ENCODE measurements around the gene VAMP2.

The VAMP2 gene

GRCh38 chr17:8156246-8156992 lies 6.3 kb downstream of the VAMP2 start (continued):
- TF ChIP-seq, protein P1, sequence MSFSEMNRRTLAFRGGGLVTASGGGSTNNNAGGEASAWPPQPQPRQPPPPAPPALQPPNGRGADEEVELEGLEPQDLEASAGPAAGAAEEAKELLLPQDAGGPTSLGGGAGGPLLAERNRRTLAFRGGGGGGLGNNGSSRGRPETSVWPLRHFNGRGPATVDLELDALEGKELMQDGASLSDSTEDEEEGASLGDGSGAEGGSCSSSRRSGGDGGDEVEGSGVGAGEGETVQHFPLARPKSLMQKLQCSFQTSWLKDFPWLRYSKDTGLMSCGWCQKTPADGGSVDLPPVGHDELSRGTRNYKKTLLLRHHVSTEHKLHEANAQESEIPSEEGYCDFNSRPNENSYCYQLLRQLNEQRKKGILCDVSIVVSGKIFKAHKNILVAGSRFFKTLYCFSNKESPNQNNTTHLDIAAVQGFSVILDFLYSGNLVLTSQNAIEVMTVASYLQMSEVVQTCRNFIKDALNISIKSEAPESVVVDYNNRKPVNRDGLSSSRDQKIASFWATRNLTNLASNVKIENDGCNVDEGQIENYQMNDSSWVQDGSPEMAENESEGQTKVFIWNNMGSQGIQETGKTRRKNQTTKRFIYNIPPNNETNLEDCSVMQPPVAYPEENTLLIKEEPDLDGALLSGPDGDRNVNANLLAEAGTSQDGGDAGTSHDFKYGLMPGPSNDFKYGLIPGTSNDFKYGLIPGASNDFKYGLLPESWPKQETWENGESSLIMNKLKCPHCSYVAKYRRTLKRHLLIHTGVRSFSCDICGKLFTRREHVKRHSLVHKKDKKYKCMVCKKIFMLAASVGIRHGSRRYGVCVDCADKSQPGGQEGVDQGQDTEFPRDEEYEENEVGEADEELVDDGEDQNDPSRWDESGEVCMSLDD (tag by site-specific recombination; IDR thresholded peaks at IDR 0.05): peak; percentile 88
- no peak for TF ChIP-seq ZNF664 (tag by site-specific recombination; IDR thresholded peaks at IDR 0.05)
- no peak for TF ChIP-seq ZNF48 (tag by site-specific recombination; IDR thresholded peaks at IDR 0.05)
- no peak for TF ChIP-seq ZNF677 (tag by site-specific recombination; IDR thresholded peaks at IDR 0.05)
- TF ChIP-seq ZBTB8A (tag by site-specific recombination; IDR thresholded peaks at IDR 0.05): no peak; the same call in none of the 2 replicates
- TF ChIP-seq, protein P2, sequence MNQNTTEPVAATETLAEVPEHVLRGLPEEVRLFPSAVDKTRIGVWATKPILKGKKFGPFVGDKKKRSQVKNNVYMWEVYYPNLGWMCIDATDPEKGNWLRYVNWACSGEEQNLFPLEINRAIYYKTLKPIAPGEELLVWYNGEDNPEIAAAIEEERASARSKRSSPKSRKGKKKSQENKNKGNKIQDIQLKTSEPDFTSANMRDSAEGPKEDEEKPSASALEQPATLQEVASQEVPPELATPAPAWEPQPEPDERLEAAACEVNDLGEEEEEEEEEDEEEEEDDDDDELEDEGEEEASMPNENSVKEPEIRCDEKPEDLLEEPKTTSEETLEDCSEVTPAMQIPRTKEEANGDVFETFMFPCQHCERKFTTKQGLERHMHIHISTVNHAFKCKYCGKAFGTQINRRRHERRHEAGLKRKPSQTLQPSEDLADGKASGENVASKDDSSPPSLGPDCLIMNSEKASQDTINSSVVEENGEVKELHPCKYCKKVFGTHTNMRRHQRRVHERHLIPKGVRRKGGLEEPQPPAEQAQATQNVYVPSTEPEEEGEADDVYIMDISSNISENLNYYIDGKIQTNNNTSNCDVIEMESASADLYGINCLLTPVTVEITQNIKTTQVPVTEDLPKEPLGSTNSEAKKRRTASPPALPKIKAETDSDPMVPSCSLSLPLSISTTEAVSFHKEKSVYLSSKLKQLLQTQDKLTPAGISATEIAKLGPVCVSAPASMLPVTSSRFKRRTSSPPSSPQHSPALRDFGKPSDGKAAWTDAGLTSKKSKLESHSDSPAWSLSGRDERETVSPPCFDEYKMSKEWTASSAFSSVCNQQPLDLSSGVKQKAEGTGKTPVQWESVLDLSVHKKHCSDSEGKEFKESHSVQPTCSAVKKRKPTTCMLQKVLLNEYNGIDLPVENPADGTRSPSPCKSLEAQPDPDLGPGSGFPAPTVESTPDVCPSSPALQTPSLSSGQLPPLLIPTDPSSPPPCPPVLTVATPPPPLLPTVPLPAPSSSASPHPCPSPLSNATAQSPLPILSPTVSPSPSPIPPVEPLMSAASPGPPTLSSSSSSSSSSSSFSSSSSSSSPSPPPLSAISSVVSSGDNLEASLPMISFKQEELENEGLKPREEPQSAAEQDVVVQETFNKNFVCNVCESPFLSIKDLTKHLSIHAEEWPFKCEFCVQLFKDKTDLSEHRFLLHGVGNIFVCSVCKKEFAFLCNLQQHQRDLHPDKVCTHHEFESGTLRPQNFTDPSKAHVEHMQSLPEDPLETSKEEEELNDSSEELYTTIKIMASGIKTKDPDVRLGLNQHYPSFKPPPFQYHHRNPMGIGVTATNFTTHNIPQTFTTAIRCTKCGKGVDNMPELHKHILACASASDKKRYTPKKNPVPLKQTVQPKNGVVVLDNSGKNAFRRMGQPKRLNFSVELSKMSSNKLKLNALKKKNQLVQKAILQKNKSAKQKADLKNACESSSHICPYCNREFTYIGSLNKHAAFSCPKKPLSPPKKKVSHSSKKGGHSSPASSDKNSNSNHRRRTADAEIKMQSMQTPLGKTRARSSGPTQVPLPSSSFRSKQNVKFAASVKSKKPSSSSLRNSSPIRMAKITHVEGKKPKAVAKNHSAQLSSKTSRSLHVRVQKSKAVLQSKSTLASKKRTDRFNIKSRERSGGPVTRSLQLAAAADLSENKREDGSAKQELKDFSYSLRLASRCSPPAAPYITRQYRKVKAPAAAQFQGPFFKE (tag by site-specific recombination; IDR thresholded peaks at IDR 0.05; ENCODE audit: borderline replicate concordance): no peak
- TF ChIP-seq ZNF112 (tag by site-specific recombination; IDR thresholded peaks at IDR 0.05): no peak
- TF ChIP-seq GLIS1 (tag by site-specific recombination; IDR thresholded peaks at IDR 0.05): peak; percentile 74
- TF ChIP-seq HOXC10 (CRISPR knock-in tag; IDR thresholded peaks at IDR 0.05): no peak
- peak; percentile 46; the same call in 1 of the 2 replicates for TF ChIP-seq ZSCAN30 (tag by site-specific recombination; IDR thresholded peaks at IDR 0.05)
- no peak for TF ChIP-seq ZNF23 (tag by site-specific recombination; IDR thresholded peaks at IDR 0.05; ENCODE audit: borderline replicate concordance)
- TF ChIP-seq PRDM10 (tag by site-specific recombination; IDR thresholded peaks at IDR 0.05): peak; percentile 81
- TF ChIP-seq GLI2 (tag by site-specific recombination; IDR thresholded peaks at IDR 0.05; ENCODE audit: borderline replicate concordance, low read depth): no peak
- no peak for TF ChIP-seq OVOL3 (tag by site-specific recombination; IDR thresholded peaks at IDR 0.05)
- TF ChIP-seq SETDB1 (IDR thresholded peaks at IDR 0.05; ENCODE audit: insufficient read length, low read length): no peak
- TF ChIP-seq ZNF404 (tag by site-specific recombination; IDR thresholded peaks at IDR 0.05): no peak
- TF ChIP-seq ZNF354C (tag by site-specific recombination; IDR thresholded peaks at IDR 0.05; ENCODE audit: borderline replicate concordance, low read depth): no peak
- no peak for TF ChIP-seq ZNF510 (tag by site-specific recombination; IDR thresholded peaks at IDR 0.05; ENCODE audit: insufficient replicate concordance)
- TF ChIP-seq ZSCAN5A (tag by site-specific recombination; IDR thresholded peaks at IDR 0.05): no peak
- TF ChIP-seq ZNF366 (tag by site-specific recombination; conservative IDR thresholded peaks at IDR 0.05): no peak
- peak; percentile 69 for TF ChIP-seq SP7 (tag by site-specific recombination; IDR thresholded peaks at IDR 0.05)
- peak; percentile 72 for TF ChIP-seq ZBTB21 (tag by site-specific recombination; IDR thresholded peaks at IDR 0.05)
- TF ChIP-seq, protein P3, sequence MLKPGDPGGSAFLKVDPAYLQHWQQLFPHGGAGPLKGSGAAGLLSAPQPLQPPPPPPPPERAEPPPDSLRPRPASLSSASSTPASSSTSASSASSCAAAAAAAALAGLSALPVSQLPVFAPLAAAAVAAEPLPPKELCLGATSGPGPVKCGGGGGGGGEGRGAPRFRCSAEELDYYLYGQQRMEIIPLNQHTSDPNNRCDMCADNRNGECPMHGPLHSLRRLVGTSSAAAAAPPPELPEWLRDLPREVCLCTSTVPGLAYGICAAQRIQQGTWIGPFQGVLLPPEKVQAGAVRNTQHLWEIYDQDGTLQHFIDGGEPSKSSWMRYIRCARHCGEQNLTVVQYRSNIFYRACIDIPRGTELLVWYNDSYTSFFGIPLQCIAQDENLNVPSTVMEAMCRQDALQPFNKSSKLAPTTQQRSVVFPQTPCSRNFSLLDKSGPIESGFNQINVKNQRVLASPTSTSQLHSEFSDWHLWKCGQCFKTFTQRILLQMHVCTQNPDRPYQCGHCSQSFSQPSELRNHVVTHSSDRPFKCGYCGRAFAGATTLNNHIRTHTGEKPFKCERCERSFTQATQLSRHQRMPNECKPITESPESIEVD (tag by site-specific recombination; IDR thresholded peaks at IDR 0.05): no peak

Data from HEK293 (cell line).